GM19238 (cell line): ENCODE measurements around the gene SETD7.

Source experiments
- DNase-seq: peaks from one replicate; pipeline ENCODE4 v3.0.0; 2011; ENCODE audit warnings: low spot score; ENCODE audit not compliant: insufficient read length

The SETD7 gene

GRCh38 chr4:139574641-139575040 lies 18.6 kb upstream of the SETD7 start:
- DNase-seq: no peak

GRCh38 chr4:139568206-139568955 lies 12.4 kb upstream of the SETD7 start:
- DNase-seq: no peak

GRCh38 chr4:139567159-139567870 lies 11.3 kb upstream of the SETD7 start:
- no peak for DNase-seq

- DNase-seq: no peak
Observed at GRCh38 chr4:139564502-139564901, 8.5 kb upstream of the SETD7 start.

- DNase-seq: no peak
Observed at GRCh38 chr4:139563515-139563914, 7.5 kb upstream of the SETD7 start.

DNA sequence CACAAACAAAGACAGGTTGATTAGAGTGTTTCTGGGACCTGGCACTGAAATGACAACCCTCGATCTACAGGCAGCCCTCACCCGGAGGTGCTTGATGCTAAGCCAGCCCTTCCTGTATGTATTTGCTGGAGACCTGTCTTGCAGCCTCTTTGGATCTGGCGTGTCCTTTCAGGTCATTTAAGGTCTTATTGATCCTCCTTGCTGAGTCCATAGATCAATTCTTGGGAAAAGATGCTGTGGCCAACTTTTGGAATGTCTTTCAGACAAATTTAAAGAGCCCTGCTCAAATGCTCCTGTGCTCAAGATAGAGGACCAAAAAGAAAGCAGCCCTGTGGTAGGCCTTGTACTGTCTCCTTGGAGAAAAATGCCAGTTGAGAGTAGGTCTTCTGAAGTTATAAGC lies 6.8 kb upstream of the SETD7 start:
- no peak for DNase-seq

DNA sequence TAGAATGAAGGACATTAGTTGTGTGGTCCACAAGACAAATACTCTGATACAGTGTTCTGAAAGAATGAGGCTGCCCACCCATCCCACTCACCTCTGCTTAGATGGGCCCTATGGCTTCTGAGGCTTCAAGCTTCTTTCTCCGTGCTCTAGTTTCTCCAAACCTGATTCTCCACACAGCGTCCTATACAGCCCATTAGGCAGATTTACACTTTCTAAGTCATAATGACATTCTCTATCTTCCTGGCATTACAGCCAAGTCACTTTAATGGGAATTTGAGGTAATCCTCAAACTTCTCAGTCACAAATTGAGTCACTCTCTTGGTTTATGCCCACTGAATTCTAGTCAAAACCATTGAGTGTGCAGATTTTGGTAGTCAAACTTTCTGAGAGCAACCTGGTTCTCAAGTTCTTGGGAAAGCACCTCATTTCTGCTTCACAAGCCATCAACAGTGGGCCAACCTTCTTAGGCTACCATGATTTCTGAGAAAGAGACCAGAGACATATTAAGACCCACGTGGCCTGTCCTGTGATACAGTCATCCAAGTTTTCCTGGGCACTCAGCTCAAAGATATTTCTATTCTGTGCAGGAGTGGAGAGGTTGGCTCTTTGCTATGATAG lies 6.2 kb upstream of the SETD7 start:
- DNase-seq: no peak

DNA sequence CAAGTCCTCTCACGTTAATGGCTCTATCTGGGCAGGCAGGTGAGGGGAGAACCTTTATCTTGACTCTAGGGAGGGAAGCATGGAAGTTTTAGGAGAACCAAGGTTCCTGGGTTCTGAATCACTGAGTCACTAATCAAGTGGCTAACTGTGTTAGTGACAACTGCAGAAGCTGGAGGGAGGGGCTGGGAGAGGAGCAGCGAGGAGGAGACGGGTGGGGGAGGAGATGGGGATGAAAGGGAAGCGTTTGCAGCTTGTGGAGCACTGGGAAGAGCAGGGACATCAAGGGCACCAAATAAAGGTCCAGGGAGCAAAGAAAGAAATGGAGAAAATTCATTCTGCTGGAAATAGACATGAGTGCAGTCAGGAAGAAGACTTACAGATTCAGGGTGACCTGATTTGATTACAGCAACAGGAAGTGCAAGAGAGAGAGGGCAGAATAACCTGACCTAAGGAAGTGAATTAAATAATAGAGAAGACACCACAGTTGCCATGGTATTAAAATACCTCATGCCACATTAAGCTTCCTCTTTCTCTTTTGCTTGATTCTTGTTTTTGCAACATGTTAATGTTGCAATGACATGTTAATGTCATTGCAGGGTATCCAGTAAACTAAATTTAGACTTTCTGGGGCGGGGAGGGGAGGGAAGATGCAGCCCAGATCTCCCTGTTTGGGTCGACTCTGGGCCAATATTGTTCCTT lies 4.5 kb upstream of the SETD7 start:
- DNase-seq: no peak

DNA sequence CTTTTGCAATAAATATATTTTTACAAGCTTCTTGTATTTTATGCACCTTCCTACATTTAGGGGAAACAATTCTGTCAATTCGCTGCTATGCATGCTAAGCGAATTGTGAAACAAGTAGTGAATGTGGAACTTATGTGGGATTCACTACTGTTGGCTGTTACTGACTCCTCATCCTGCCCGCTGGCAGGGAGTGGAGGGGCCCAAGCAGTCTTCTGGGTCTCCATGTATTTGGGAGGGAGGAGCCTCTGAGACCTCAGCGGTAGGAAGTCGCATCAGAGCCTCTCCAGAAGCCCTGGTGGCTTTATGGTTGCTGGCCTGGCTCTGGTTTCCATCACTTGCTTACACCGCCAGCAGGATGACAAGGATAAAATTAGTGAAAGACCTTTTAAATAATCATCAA lies 3.7 kb upstream of the SETD7 start:
- no peak for DNase-seq

DNA sequence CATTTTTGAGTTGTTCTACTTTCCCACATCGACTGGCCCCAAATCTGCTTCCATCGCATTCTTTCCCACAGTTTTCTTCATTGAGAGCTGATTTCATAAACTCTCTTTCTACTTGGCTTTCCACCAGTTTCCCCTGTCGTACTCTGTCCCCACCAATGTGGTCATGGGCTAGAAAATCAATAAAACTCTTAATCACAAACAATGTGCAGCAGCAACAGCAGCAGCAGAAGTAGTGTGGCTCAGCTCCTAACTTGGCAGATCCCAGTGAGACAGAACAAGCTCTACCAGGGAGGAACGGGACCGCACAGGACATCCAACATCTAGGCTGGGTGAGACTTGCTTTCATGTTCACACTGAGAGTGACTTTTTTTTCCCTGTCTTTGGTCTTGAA lies 3.1 kb upstream of the SETD7 start:
- no peak for DNase-seq

GRCh38 chr4:139558235-139559088 lies 2.4 kb upstream of the SETD7 start:
- no peak for DNase-seq

GRCh38 chr4:139557556-139558110 lies 1.6 kb upstream of the SETD7 start:
- no peak for DNase-seq

DNA sequence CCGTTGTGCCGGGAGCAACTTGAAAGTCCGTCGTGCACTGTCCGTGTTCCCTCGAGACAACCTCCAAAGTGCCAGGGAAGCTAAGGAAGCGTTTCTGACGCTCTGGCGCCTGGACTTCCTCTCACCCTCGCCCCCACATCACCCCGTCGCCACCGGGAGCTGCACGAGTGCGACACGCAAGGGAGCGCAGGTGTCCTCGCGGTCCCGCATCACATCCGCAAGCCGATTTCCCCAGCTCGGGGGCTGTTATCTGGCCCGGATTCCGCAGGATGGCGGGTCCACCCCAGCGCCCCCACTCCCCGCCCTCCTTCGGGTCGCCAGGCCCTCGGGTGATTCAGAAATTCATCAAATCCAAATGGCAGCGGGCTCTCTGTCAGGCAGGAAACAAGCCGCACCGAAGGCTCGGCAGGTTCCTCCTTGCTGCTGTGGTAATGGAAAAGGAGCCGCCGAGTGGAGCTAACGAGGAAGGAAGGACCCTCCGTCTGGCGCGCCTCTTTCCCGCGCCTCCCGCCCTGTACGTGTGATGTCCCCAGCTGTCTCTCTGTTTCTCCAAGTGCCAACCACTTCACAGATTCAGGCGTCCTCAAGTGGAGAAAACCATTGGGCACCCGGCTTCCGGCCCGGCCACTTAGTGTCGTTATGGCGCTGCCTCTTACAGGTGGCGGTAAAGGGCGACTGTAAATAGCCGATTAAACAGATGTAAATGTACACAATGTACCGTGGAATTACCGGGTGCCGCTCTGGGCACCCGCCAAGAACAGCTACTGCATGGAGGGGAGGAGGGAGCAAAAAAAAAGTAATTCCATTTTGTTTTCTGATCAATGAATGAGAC lies 921 bp upstream of the SETD7 start:
- no peak for DNase-seq

DNA sequence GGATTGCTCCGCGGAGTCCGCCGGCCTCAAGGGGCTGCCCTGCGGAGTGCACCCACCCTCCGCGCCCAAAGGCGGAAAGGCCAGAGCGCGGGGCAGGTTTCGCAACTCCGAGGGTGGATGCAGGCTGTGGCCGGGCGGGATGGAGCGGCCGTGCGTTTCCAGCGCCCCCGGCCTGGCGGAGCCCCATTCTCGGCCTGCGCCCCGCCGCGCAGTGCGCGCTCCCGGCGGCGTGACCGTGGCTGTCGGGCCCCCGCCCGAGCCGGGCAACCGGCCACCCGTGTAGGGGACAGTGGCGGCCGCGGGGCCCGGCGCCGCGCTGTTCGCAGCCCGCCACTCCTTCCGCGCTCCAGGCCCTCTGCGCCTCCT lies 331 bp downstream of the SETD7 start:
- no peak for DNase-seq

DNA sequence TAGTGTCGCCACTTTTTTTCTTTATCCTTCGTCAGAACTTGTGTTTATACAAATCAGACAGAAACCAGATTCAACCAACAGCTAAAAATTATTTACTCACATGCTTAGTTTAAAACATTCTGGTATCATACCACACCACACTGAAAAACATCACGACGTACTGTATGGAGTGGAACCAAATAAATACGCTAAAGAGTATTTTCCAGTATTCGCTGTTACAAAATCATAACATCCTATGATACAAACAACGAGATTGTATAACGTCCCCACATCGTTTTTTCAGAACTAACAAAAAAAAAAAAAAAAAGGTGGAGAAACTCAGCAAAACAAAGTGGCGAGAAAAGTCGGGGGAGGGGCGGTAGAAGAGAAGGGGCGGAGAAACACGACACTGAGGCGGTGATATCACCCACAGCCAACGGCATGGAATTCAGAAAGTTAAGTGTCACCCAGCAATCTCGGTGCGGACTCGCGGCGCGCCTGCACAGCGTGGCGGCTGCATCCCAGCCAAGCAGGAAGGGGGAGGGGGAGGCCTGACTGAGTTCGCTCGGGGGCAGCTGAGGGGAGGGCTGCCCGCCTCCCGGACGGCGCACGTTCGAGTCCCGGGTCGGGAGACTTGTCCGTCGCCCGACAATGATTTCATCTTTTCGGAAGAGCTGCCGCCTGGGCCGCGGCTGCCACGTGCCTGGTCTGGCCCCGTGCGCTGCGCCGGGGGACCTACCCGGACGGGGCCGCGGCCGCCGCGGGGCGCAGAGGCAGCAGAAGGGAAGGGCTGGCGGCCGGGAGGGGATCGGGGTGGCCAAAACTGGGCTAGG lies 920 bp downstream of the SETD7 start:
- peak; percentile 17 for DNase-seq

- DNase-seq: no peak
Observed at GRCh38 chr4:139554642-139554892, 1.5 kb downstream of the SETD7 start.

GRCh38 chr4:139553751-139554641 lies 2.0 kb downstream of the SETD7 start:
- no peak for DNase-seq

DNA sequence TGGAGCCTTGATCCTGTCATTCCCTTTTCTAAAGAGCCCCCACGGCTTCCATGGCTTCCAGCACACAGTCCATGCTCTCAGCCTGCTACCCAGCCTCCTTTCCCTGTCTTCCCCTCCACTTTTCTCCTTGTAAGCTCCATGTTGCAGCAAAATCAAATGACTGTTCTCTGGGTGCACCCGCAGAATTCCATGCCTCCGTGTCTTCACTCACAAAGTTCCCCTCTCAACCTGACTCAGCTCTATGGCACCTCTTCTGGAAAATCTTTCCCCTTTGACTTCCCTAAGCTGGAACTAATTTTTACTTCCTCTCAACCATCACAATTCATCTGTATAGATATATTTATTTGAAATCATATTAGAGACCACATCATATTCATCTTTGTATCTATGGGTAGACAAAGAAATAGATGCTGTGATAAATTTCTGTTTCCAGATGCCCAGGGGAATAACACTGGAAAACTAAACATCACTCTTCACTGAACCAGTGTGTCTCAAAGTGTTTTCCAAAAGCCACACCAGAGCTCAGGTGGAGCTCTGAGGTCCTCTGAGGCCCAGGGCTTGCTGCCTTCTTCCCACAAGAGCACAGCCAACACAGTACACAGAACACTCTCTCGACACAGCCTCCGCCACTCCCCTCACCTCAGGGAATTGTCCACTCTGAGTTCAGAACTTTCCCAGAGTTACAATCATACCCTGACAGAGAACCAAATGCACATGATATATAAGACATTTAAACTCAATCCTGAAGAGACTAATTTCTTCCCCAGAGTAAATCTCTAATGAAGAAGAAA lies 3.3 kb downstream of the SETD7 start:
- no peak for DNase-seq
